ENCODE measurements around the gene KRTAP2-2. TPM values are rescaled to one million over a fixed set of nuclear protein-coding genes. Genes with fewer than 3 reads are reported as not detected.

KRTAP2-2 gene
- not detected for total RNA-seq

GRCh38 chr17:41055130-41055529 is at the start of gene KRTAP2-2:
KRTAP2-2 (minus strand) TSS chr17:41055230; CDS start chr17:41055211, 19 bp downstream.

GRCh38 chr17:41101586-41102259 is 46.7 kb upstream of the KRTAP2-2 start, which contains the start of gene KRTAP4-16:
KRTAP4-16 (minus strand) TSS chr17:41102209; CDS start chr17:41102209, 0 bp downstream.

GRCh38 chr17:41098042-41098441 is 43.0 kb upstream of the KRTAP2-2 start, which contains the start of gene KRTAP4-8:
KRTAP4-8 (minus strand) TSS chr17:41098142; CDS start chr17:41098084, 58 bp downstream.

GRCh38 chr17:41084100-41084856 is 29.2 kb upstream of the KRTAP2-2 start, which contains the start of gene KRTAP4-7:
KRTAP4-7 (plus strand) TSS chr17:41084150; CDS start chr17:41084207, 57 bp downstream.

GRCh38 chr17:41065829-41066624 is 11.0 kb upstream of the KRTAP2-2 start, which contains the start of gene KRTAP2-4:
KRTAP2-4 (minus strand) TSS chr17:41065879; CDS start chr17:41065845, 34 bp downstream.

GRCh38 chr17:41060052-41060604 is 5.1 kb upstream of the KRTAP2-2 start, which contains the start of gene KRTAP2-3:
KRTAP2-3 (minus strand) TSS chr17:41060114; CDS start chr17:41060050, 64 bp downstream.

GRCh38 chr17:41046735-41047465 is 8.1 kb downstream of the KRTAP2-2 start, which contains the start of gene KRTAP2-1:
KRTAP2-1 (minus strand) TSS chr17:41047316; CDS start chr17:41047267, 49 bp downstream.

GRCh38 chr17:41040783-41041571 is 14.1 kb downstream of the KRTAP2-2 start, which contains the start of gene KRTAP1-1:
KRTAP1-1 (minus strand) TSS chr17:41041450; CDS start chr17:41041397, 53 bp downstream.

GRCh38 chr17:41034346-41034935 is 20.6 kb downstream of the KRTAP2-2 start, which contains the start of gene KRTAP1-3:
KRTAP1-3 (minus strand) TSS chr17:41034874; CDS start chr17:41034821, 53 bp downstream.

GRCh38 chr17:41029633-41030245 is 25.3 kb downstream of the KRTAP2-2 start, which contains the start of gene KRTAP1-4:
KRTAP1-4 (minus strand) TSS chr17:41030195; CDS start chr17:41030078, 117 bp downstream.

GRCh38 chr17:41026715-41027471 is 28.1 kb downstream of the KRTAP2-2 start, which contains the start of gene KRTAP1-5:
KRTAP1-5 (minus strand) TSS chr17:41027208; CDS start chr17:41027155, 53 bp downstream.

GRCh38 chr17:41008811-41009210 is 46.2 kb downstream of the KRTAP2-2 start, which contains the start of gene KRTAP3-1:
KRTAP3-1 (minus strand) TSS chr17:41009128; CDS start chr17:41009074, 54 bp downstream.

Small RNAs within 50 kb of the gene (small RNA-seq; reads per million reads assigned to genes)
- gene KRTAP3-4P (ENCODE audit: low replicate concordance) = not detected

Other genes starting within 250 kb of the KRTAP2-2 start
- gene KRT10, start 232.6 kb downstream of the KRTAP2-2 start, total RNA-seq = 2.8 TPM
- not detected for gene KRT12, start 188.0 kb downstream of the KRTAP2-2 start, total RNA-seq
- not detected for gene KRT20, start 170.0 kb downstream of the KRTAP2-2 start, total RNA-seq
- not detected for gene KRT23, start 117.6 kb downstream of the KRTAP2-2 start, total RNA-seq
- gene KRT39, start 88.3 kb downstream of the KRTAP2-2 start, total RNA-seq = not detected
- gene KRT40, start 70.9 kb downstream of the KRTAP2-2 start, total RNA-seq = not detected
- not detected for gene KRTAP3-3, start 61.1 kb downstream of the KRTAP2-2 start, total RNA-seq
- gene KRTAP3-2, start 55.3 kb downstream of the KRTAP2-2 start, total RNA-seq = not detected
- not detected for gene KRTAP3-1, start 46.1 kb downstream of the KRTAP2-2 start, total RNA-seq
- gene KRTAP1-5, start 28.0 kb downstream of the KRTAP2-2 start, total RNA-seq = not detected
- gene KRTAP1-4, start 25.0 kb downstream of the KRTAP2-2 start, total RNA-seq = not detected
- gene KRTAP1-3, start 20.4 kb downstream of the KRTAP2-2 start, total RNA-seq = not detected
- not detected for gene KRTAP1-1, start 13.8 kb downstream of the KRTAP2-2 start, total RNA-seq
- not detected for gene KRTAP2-1, start 7.9 kb downstream of the KRTAP2-2 start, total RNA-seq
- not detected for gene KRTAP2-3, start 4.9 kb upstream of the KRTAP2-2 start, total RNA-seq
- gene KRTAP2-4, start 10.6 kb upstream of the KRTAP2-2 start, total RNA-seq = not detected
- gene KRTAP4-7, start 28.9 kb upstream of the KRTAP2-2 start, total RNA-seq = not detected
- gene KRTAP4-8, start 42.9 kb upstream of the KRTAP2-2 start, total RNA-seq = not detected
- gene KRTAP4-16, start 47.0 kb upstream of the KRTAP2-2 start, total RNA-seq = not detected
- gene KRTAP4-9, start 50.2 kb upstream of the KRTAP2-2 start, total RNA-seq = not detected
- not detected for gene KRTAP4-11, start 63.1 kb upstream of the KRTAP2-2 start, total RNA-seq
- gene KRTAP4-12, start 69.0 kb upstream of the KRTAP2-2 start, total RNA-seq = not detected
- gene KRTAP4-6, start 85.3 kb upstream of the KRTAP2-2 start, total RNA-seq = not detected
- not detected for gene KRTAP4-5, start 94.6 kb upstream of the KRTAP2-2 start, total RNA-seq
- not detected for gene KRTAP4-4, start 105.5 kb upstream of the KRTAP2-2 start, total RNA-seq
- gene KRTAP4-3, start 113.0 kb upstream of the KRTAP2-2 start, total RNA-seq = not detected
- gene KRTAP4-2, start 123.0 kb upstream of the KRTAP2-2 start, total RNA-seq = not detected
- not detected for gene KRTAP4-1, start 129.7 kb upstream of the KRTAP2-2 start, total RNA-seq
- not detected for gene KRTAP9-1, start 134.7 kb upstream of the KRTAP2-2 start, total RNA-seq
- gene KRTAP9-2, start 171.4 kb upstream of the KRTAP2-2 start, total RNA-seq = not detected
- not detected for gene KRTAP9-3, start 177.2 kb upstream of the KRTAP2-2 start, total RNA-seq
- gene KRTAP9-8, start 182.8 kb upstream of the KRTAP2-2 start, total RNA-seq = not detected
- gene KRTAP9-4, start 194.5 kb upstream of the KRTAP2-2 start, total RNA-seq = not detected
- gene KRTAP9-9, start 200.2 kb upstream of the KRTAP2-2 start, total RNA-seq = not detected
- not detected for gene KRTAP9-6, start 210.1 kb upstream of the KRTAP2-2 start, total RNA-seq
- gene KRTAP9-7, start 220.5 kb upstream of the KRTAP2-2 start, total RNA-seq = not detected
- gene KRTAP29-1, start 247.6 kb upstream of the KRTAP2-2 start, total RNA-seq = not detected